Measurements from ENCODE around the gene TCTA. TPM values are rescaled to one million over a fixed set of nuclear protein-coding genes. Genes with fewer than 3 reads are reported as not detected.

TCTA gene
- total and polyA plus RNA-seq, 2 donors (not counting 3 experiments of a cell fraction or from before 2014, with no cell fraction given) = 21.9 to 32.3 TPM

DNA sequence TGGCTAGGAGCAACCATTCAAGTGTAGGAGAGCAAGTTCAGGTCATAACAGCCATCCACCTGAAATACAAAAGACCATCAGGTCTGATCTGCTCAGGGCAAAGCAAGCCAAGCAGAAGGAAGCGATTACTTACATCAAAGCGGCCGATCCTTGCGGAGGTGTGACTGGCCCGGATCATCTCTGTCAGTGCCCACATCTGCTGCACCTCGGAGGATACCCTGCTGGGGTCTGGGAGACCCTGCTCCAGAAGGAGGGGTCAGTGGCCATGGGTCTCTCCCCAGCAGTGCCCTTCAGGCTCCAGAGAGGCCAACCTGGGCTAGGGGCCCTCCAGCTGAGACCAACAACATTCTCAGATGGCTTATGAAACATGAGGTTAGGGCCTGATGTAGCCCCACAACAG lies 12.6 kb downstream of the TCTA start:
- POLR2A ChIA-PET = no interaction called here
- CTCF ChIA-PET = interaction anchor here (1.6 kb wide), 1 partner anchor 24 kb away, joined by 5 read pairs; no protein-coding TSS in a partner anchor
- peaks cover 2% of the 10 kb centered on the region for H3K4me1 ChIP-seq (ENCODE audit: control insufficient read depth, extremely low read depth, insufficient read depth, low read length)
- no peak overlapping the region for H3K4me3 ChIP-seq (replicated peaks in 1 of 3; ENCODE audit: insufficient read depth in 1 of 3, low read depth in 1 of 3, low read length in 3 of 3)
- no peaks in the 10 kb centered on the region for H3K9me3 ChIP-seq (replicated peaks; ENCODE audit: control insufficient read depth, insufficient read depth, low read length)
- no peaks in the 10 kb centered on the region for H3K79me2 ChIP-seq (ENCODE audit: control insufficient read depth, insufficient read depth, low read length)
- BruUV-seq (replicated peaks) = no TSS peak
- no peaks in the 10 kb centered on the region for H3K9me1 ChIP-seq (replicated peaks; ENCODE audit: control insufficient read depth, extremely low read depth, insufficient read depth, low read length)
- H4K20me1 ChIP-seq (replicated peaks; ENCODE audit: control insufficient read depth, extremely low read depth, insufficient read depth, low read length) = no peaks in the 10 kb centered on the region
- FAIRE-seq = no peak
- H3K27ac ChIP-seq (ENCODE audit: insufficient read depth, low read depth, low read length) = no peak overlapping the region
- no peak overlapping the region for H2AFZ ChIP-seq (ENCODE audit: low read depth, low read length)
- peaks cover 0 to 18% of the 10 kb centered on the region in 2 experiments for H3K36me3 ChIP-seq (ENCODE audit: control insufficient read depth in 2 of 2, extremely low read depth in 1 of 2, insufficient read depth in 2 of 2, low read length in 2 of 2)
- H3K9ac ChIP-seq (replicated peaks; ENCODE audit: extremely low read depth, insufficient read depth, low read length) = no peak overlapping the region
- intact Hi-C loops (cut with micrococcal nuclease) (loop anchor here (5.0 kb wide), 1 partner anchor 333 kb away; the partner anchor contains the start of gene QRICH1), dilution Hi-C loops (cut with MboI; ENCODE audit: extremely low pct_ligation_motif_present, low sequenced_read_pairs) (no loop called here)
- no peaks in the 10 kb centered on the region for H3K27me3 ChIP-seq (ENCODE audit: control insufficient read depth in 2 of 2, insufficient read depth in 2 of 2, low read length in 2 of 2)
- TF ChIP-seq MYC (IDR thresholded peaks at IDR 0.05; ENCODE audit: low read depth, low read length) (no peak), FOS (IDR thresholded peaks at IDR 0.05; ENCODE audit: borderline replicate concordance, insufficient read depth, low read length) (no peak), GATA2 (IDR thresholded peaks at IDR 0.05; ENCODE audit: insufficient read depth, insufficient read length, low read depth, low read length) (no peak), POLR2AphosphoS5 (IDR thresholded peaks at IDR 0.05; ENCODE audit: insufficient read depth, low read depth, low read length) (no peak), POLR2A (IDR thresholded peaks at IDR 0.05; ENCODE audit: low read depth, low read length) (no peak), EZH2 (IDR thresholded peaks at IDR 0.05; ENCODE audit: borderline replicate concordance, low read depth, low read length, severe bottlenecking) (no peak), JUN (IDR thresholded peaks at IDR 0.05; ENCODE audit: borderline replicate concordance, insufficient read depth, insufficient read length, low read depth) (no peak)
- TF ChIP-seq, protein P1, sequence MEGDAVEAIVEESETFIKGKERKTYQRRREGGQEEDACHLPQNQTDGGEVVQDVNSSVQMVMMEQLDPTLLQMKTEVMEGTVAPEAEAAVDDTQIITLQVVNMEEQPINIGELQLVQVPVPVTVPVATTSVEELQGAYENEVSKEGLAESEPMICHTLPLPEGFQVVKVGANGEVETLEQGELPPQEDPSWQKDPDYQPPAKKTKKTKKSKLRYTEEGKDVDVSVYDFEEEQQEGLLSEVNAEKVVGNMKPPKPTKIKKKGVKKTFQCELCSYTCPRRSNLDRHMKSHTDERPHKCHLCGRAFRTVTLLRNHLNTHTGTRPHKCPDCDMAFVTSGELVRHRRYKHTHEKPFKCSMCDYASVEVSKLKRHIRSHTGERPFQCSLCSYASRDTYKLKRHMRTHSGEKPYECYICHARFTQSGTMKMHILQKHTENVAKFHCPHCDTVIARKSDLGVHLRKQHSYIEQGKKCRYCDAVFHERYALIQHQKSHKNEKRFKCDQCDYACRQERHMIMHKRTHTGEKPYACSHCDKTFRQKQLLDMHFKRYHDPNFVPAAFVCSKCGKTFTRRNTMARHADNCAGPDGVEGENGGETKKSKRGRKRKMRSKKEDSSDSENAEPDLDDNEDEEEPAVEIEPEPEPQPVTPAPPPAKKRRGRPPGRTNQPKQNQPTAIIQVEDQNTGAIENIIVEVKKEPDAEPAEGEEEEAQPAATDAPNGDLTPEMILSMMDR (IDR thresholded peaks at IDR 0.05; ENCODE audit: extremely low read depth in 1 of 2, insufficient read depth in 1 of 2, low read depth in 1 of 2, low read length in 2 of 2) = no peak
- TF ChIP-seq, protein P2, sequence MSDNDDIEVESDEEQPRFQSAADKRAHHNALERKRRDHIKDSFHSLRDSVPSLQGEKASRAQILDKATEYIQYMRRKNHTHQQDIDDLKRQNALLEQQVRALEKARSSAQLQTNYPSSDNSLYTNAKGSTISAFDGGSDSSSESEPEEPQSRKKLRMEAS (IDR thresholded peaks at IDR 0.05; ENCODE audit: insufficient read depth, insufficient read length) = no peak
- H3K4me2 ChIP-seq (ENCODE audit: insufficient read depth, low read length) = no peak overlapping the region
- no peak for DNase-seq (ENCODE audit: low read depth, low spot score)

All from endothelial cell of umbilical vein (primary cell).